Measurements from ENCODE around the gene KAT2B.

KAT2B gene

DNA sequence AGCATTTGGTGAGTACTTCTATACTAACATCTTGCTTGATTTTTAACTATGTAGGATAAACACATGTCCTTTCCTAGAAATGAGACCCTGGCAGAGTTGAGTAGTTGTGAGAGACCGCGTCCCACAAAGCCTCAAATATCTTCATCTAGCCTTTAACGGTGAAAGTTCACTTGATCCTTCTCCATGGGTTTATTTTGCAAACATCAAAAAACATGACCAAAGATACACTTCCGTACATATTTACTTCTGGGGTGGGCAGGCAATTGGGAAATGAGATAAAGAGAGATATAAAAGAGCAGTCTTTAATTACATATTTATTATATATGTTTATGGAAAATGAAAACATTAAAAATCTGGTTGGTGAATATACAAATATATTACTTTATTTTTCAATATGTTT, 5.2 kb upstream of the KAT2B start:
- DNase-seq (ENCODE audit: low read depth), result no peak
- TF ChIP-seq, protein P1, sequence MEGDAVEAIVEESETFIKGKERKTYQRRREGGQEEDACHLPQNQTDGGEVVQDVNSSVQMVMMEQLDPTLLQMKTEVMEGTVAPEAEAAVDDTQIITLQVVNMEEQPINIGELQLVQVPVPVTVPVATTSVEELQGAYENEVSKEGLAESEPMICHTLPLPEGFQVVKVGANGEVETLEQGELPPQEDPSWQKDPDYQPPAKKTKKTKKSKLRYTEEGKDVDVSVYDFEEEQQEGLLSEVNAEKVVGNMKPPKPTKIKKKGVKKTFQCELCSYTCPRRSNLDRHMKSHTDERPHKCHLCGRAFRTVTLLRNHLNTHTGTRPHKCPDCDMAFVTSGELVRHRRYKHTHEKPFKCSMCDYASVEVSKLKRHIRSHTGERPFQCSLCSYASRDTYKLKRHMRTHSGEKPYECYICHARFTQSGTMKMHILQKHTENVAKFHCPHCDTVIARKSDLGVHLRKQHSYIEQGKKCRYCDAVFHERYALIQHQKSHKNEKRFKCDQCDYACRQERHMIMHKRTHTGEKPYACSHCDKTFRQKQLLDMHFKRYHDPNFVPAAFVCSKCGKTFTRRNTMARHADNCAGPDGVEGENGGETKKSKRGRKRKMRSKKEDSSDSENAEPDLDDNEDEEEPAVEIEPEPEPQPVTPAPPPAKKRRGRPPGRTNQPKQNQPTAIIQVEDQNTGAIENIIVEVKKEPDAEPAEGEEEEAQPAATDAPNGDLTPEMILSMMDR (conservative IDR thresholded peaks at IDR 0.05; ENCODE audit: low read depth, low read length), result no peak

DNA sequence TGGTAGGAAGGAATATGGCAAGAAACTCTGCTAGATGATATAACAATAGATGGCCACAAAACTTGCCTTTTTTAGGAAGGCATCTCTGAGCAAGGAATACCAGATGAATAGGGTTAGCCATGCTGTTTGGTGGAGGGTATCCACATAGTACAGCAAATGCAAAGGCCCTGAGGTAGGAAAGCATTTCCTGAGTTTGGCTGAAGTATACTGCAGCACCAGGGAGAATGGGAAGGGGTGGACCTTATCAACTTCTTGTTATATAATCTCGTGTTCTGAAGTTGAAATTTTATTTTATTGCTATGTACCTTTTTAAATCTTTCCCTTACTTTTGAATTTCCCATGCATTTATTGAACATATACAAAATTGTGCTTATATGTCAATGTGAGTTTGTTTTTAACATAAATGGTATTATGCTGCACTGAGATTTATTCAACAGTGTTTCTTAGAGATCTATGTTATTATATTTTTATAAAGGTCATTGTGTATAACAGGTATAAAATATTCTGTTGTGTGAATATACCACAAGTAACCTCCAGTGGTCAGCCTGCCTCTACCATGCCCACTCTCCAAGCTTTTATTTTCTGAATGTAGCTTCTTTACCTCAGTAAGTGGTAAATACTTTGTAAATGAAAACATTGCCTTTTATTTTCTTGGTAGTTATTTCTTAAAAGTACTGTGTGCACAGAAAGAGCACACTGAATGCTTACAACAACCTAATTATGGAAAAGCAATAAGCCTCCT, 2.8 kb upstream of the KAT2B start:
- H3K4me3 ChIP-seq (ENCODE audit: low read length), result no peak overlapping the region
- TF ChIP-seq, protein P1 (conservative IDR thresholded peaks at IDR 0.05; ENCODE audit: low read depth, low read length), result no peak
- DNase-seq (ENCODE audit: low read depth), result no peak

More for the DNA sequence above, 5.2 kb upstream of the KAT2B start:
- no peak overlapping the region for H3K4me3 ChIP-seq (ENCODE audit: low read length)

DNA sequence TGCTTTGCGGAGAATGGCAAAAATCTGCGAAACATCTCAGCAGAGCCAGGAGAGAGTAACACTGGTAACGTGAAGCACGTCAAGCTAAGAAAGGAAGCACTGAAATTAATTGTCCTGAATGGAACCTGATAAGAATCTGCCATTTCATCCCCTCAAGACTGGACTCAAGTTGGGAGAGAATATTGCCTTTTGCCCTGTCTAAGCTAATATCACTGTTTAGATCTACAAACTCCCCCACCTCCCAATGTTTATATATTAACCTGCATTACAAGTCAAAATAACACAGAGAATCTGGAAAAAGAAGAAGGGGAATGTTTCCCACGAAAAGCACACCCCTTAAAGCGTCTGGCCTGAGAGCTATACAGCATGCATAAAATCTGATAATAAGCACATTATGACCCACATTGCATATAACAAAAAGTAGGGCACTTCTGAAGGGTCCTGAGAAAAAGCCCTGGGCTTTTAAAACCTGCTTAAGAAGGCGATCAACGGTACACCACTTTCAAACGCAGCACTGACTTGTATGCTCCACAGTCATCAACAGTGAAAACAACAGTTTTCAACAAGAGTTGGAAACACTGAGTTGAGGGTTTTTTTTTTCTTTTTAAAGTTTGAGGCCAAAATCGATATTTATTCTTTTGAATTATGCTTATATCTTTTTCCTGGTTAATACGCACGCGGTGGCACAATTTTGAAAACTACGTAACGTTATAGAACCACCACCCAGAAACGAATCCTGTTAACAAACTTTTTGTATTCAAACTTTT, 1.4 kb upstream of the KAT2B start:
- DNase-seq (ENCODE audit: low read depth), result no peak
- H3K4me3 ChIP-seq (ENCODE audit: low read length), result peak overlapping the region; percentile 72
- TF ChIP-seq, protein P1 (conservative IDR thresholded peaks at IDR 0.05; ENCODE audit: low read depth, low read length), result no peak

DNA sequence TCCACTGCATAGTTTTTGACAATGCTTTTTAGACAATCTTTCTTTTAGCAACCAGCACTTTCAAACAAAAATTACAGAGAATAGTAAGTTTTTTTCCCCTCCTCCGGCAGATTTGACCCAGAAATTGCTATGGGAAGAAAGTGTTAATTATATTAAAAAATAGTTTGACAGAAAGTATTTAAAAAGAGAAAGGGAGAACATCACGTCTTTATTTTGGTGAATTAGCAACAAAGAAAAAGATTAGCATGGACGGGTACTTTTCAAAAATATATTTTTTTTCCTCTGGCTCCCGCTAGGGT, 831 bp upstream of the KAT2B start:
- TF ChIP-seq, protein P1 (conservative IDR thresholded peaks at IDR 0.05; ENCODE audit: low read depth, low read length), result no peak
- H3K4me3 ChIP-seq (ENCODE audit: low read length), result peak overlapping the region; percentile 72
- no peak for DNase-seq (ENCODE audit: low read depth)

DNA sequence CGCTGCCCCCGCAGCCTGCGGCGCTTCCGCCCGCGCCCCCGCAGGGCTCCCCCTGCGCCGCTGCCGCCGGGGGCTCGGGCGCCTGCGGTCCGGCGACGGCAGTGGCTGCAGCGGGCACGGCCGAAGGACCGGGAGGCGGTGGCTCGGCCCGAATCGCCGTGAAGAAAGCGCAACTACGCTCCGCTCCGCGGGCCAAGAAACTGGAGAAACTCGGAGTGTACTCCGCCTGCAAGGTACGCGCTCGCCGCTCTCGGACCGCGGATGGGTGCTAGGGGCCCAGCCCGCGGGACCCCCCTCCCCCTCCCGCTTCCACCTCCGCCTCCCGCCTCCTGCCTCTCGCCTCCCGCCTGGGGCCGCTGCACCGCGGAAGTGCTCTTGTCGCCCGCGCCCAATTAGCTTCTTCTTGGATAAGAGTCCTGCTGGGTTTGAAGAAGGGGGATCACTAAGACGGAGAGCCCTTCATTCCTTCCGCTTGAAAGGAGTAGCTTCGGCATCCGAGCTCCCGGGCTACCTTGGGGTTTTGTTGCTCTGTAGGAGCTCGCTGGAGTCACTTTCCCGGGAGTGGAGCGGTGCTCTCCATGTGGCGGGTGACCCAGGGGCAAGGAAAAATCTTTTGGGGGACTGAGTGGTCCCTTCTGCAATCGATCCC, 426 bp downstream of the KAT2B start:
- DNase-seq (ENCODE audit: low read depth), result no peak
- peak overlapping the region; percentile 73 for H3K4me3 ChIP-seq (ENCODE audit: low read length)
- TF ChIP-seq, protein P1 (conservative IDR thresholded peaks at IDR 0.05; ENCODE audit: low read depth, low read length), result peak; percentile 17

DNA sequence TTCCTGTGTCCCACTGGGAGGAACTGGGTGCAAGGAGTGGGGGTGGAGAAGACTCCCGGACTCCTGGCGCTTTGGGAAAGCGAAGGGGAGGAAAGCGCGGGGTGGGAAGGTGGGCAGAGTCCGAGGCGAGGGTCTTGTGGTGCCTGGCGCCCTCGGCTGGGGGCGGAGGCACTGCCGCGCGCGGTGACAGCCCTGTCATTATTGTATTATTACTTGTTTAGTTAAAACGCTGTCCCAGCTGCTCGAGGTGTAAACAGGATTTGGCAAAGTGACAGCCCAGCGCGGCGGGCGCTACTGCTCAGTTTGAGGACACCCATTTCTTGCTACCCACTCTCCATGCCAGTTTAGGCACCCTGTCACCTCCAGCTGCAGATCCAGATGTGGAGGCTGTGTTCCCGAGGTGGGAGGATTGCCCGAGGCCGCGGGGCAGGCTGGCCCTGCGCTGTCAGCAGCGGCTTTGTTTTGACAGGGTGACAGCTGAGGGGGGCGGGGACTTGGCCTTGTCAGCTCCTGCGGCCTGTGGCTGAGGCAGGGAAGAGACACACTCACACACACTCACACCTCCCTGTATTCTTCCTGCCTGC, 1.0 kb downstream of the KAT2B start:
- peak overlapping the region; percentile 73 for H3K4me3 ChIP-seq (ENCODE audit: low read length)
- TF ChIP-seq, protein P1 (conservative IDR thresholded peaks at IDR 0.05; ENCODE audit: low read depth, low read length), result no peak
- DNase-seq (ENCODE audit: low read depth), result no peak

Data from retinal pigment epithelial cell (primary cell).